GM18873 (cell line): Measurements from ENCODE around the gene DUSP16.

Experiments
- ATAC-seq: cut with Tn5 transposase; IDR thresholded peaks from one replicate; pipeline ENCODE4 v1.9.1; 2021; ENCODE audit warnings: mild to moderate bottlenecking, moderate library complexity, moderate number of reproducible peaks; ENCODE audit not compliant: unreplicated experiment, low FRiP score

The DUSP16 gene

DNA sequence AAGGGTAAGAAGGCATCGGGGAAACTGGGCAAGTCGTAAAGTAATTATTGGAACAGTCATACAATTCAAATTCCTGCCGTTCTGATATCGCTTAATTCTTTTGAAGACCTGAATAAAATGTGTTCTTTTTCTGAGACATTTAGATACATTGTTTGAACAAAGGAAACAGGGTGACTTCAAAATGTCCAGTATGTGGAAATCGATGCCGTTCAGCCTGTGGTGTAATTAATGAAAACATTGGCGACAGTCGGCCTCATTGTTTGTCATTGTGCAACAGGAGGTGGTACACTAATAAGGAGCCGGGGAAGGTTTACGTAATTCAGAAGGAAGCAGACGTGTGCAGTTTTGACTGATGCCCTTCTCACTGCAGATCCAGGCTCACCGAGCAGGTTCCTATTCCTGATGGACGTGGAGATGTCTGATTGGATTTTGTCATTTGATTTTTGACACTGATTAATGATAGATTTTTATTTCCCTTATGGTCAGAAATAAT lies 113.1 kb downstream of the DUSP16 start:
- ATAC-seq, result no peak

DNA sequence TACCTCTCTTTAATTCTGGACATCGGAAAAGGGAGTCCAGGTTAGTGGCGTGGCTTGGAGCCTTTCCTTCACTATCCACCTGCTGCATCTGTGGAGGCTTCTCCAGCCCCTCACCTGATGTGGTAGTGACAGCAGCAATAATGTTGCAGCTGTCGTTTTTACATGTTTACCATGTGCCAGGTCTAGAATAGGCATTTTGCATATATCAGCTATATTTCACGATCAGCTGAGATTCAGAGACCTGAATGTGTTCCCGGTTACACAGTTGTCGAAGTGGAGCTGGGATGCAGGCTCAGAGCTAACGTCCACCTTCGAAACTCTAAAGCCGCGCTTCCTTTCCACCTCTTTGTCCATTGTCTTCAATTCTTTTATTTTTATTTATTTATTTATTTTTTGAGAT lies 114.8 kb downstream of the DUSP16 start:
- ATAC-seq, result no peak

DNA sequence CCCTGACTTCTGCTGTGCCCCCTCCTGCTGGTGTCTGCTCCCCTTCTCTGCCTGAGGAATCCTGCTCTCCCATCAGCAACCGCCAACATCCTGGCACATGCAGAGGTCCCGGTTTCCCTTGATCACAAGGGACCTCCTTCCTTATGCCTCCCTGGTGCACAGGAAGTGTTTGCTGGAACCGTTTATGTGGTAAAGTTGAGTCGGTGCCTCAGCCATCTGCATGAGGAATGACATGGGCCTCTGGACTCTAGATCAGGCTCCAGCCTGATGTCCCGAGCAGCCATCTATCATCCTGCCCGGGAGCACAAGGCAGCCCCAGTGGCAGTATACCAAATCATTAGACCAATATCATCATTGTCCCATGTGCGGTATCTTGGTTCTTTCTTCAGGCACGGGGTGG lies 115.4 kb downstream of the DUSP16 start:
- ATAC-seq, result no peak

DNA sequence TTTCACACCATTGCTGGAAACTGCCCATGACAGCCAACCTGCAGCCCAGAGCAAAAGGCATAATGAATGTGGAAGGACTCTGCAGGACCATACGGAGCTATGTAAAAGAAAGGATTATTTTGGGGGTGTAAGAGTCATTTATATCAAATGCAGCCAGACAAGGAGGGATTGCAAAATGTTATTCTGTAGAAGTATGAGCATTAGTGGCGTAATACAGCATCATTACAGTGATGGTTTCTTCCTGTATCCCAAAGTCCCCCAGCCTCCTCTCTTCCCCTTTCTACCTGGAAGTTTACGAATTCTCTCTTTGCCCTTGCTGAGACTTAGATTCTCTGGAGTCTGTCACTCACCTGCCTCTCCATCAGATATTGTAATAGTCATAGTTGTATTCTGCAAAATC lies 115.9 kb downstream of the DUSP16 start:
- ATAC-seq, result no peak

- ATAC-seq, result no peak
These were observed 116.8 kb downstream of the DUSP16 start for GRCh38 chr12:12445882-12446181.

GRCh38 chr12:12445165-12445881 lies 117.3 kb downstream of the DUSP16 start:
- no peak for ATAC-seq

GRCh38 chr12:12443431-12443878 lies 119.2 kb downstream of the DUSP16 start:
- no peak for ATAC-seq

- ATAC-seq, result no peak
These were observed 120.1 kb downstream of the DUSP16 start for GRCh38 chr12:12442548-12443071.

DNA sequence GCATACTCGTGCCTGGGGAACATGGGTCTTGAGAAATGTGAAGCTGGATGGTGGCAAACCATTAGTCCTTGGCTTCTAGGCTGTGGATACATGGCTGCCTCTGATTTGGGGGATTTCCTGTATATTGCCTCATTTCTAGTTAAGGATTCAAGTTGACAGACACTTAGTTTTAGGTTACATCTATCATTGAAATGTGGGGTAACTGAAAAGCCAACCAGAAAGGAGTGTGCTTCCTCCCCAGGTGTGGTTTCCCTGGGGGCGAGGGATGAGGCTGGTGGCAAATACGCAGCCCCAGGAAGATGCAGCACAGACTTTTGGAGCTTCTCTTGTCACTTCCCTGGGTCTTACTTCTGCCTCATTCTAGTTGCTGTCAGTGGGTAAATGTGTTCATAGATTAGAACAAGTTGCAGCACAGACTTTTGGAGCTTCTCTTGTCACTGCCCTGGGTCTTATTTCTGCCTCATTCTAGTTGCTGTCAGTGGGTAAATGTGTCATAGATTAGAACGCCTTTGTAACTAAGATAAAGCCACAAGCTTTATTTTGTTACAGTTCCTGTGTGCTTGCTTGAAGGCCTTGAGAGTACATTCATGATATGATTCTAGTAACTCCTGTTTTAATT lies 120.7 kb downstream of the DUSP16 start:
- no peak for ATAC-seq

DNA sequence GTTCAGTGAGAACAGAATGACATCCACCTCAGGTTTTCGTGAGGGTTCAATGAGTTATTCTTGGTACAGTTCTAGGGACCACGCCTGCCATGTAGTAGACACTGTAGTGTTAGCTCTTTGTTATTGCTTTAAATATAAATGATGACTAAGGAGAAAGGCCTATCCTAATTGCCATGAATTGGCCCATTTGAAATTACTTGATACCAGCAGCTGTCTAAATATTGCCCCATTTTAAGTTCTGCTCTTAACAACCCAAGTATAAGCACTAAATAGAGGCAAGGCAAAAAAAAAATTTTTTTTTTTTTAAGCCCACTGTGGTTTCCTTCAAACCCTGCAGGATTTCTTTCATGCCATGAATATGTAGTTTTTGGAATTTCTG lies 121.2 kb downstream of the DUSP16 start:
- ATAC-seq, result no peak

DNA sequence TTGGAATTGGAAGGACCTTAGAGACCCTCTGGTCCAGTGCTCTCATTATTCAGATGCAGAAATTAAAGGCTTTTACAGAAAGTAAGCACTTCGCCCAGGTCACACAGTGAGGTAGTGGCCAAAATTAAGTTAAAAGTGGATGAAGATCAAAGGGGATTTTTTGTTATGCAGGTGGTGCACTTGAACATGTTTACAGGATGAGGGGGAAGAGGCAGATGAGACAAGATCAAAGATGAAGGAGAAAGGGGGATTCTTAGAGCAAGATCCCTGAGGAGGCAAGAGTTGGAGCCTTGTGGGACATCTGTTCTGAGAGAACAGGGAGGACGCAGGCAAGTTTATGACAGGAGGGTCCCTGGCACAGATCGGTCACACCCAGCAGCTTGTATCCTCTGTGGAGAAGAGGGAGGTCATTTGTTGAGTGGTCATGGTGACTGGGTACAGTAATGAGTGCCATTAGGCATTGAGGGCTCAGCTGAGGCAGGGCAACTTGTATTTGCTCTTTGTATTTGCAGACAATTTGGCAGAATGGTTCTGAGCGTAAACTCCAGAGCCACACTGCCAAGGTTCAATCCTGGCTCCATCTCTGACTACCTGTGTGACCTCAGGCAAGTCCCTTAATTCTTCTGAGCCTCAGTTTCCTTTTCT lies 121.8 kb downstream of the DUSP16 start:
- no peak for ATAC-seq

DNA sequence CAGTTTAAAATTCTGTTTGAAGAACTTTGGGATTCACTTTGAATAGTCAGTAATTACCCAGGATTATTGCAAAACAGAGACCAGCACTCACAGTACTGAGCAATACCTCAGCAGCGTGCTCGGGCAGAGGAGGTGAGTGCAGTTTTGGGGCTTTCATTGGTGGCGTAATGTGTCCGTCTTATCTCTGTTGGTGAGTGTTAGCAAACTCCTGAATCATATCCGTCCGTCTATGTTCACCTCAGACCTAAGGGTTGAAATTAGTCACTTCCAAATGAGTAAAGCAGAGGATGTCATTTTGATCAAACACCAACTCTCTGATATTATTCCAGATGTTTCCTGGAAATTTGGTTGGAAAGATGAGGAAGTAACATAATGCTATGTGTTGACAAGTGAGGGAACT lies 123.0 kb downstream of the DUSP16 start:
- no peak for ATAC-seq

GRCh38 chr12:12436831-12437345 lies 125.8 kb downstream of the DUSP16 start:
- ATAC-seq, result no peak

DNA sequence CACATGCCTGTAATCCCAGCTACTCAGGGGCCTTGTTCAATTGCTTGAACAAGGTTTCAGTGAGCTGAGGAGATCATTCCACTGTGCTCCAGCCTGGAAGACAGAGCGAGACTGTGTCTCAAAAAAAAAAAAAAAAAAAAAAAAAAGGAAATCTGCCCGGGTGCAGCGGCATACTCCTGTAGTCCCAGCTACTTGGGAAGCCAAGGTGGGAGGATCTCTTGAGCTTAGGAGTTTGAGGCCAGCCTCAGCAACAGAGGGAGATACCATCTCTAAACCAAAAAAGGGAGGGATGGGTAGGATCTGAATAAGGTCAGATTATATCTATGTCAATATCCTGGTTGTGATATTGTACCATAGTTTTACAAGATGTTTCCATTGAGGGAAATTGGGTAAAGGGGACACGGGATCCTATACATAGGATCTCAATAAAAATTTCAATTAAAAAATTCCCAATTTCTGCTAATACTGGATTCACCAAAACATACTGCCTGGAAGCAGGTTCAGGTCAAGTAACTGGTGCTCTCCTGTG lies 129.4 kb downstream of the DUSP16 start:
- ATAC-seq, result no peak

- ATAC-seq, result no peak
These were observed 130.3 kb downstream of the DUSP16 start for GRCh38 chr12:12432364-12432763.

- ATAC-seq, result no peak
These were observed 133.6 kb downstream of the DUSP16 start for GRCh38 chr12:12428961-12429657.

GRCh38 chr12:12428047-12428446 lies 134.6 kb downstream of the DUSP16 start:
- ATAC-seq, result no peak

DNA sequence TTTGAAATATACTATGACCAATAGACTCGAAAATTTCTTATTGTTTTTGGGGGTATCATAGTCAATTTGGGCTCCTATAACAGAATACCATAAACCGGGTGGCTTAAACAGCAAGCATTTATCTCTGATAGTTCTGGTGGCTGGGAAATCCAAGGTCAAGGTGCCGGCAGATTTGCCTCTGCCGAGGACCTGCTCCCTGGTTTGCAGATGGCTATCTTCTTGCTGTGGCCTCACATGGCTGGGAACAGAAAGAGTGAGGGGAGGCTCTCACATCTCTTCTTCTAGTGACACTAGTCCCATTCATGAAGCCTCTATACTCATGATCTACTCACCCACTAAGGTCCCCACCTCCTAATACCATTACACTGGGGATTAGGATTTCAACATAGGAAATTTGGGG lies 135.1 kb downstream of the DUSP16 start:
- ATAC-seq, result no peak

DNA sequence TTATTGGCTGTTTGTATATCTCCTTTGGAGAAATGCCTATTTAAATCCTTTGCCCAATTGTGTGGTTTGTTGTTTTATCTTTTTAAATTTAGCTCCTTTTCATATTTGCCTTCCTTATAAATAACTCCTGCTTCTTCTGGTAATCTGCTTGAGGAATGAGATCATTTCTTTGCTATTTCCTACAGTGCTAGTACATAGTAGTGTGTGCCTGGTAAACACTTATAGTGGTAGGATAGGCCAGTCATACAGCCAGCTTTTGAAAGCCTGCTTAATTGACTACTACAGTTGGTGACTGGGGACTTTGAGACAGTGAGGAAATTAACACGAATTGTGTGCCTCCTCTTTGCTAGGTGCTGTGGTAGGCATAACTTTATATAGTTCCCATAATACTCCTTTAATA lies 137.0 kb downstream of the DUSP16 start:
- no peak for ATAC-seq

- ATAC-seq, result no peak
These were observed 137.7 kb downstream of the DUSP16 start for GRCh38 chr12:12425001-12425400.
